HFF-Myc (cell line): Measurements from ENCODE around the gene SLC24A4.

Source experiments
- DNase-seq: peaks from one replicate; pipeline ENCODE4 v3.0.0-alpha.2; 2011; ENCODE audit warnings: low read depth; ENCODE audit errors: extremely low read depth
- H3K4me3 ChIP-seq: replicated peaks from 2 replicates; pipeline ENCODE4 v1.5.1; 2011; ENCODE audit warnings: low read depth, mild to moderate bottlenecking, control low read depth, low read length
- TF ChIP-seq, protein P1 (sequence below): IDR thresholded peaks from 2 replicates; pipeline ENCODE4 v1.5.1; 2012; ENCODE audit warnings: mild to moderate bottlenecking, low read depth, low read length, control low read depth; ENCODE audit errors: missing control alignments

SLC24A4 gene

DNA sequence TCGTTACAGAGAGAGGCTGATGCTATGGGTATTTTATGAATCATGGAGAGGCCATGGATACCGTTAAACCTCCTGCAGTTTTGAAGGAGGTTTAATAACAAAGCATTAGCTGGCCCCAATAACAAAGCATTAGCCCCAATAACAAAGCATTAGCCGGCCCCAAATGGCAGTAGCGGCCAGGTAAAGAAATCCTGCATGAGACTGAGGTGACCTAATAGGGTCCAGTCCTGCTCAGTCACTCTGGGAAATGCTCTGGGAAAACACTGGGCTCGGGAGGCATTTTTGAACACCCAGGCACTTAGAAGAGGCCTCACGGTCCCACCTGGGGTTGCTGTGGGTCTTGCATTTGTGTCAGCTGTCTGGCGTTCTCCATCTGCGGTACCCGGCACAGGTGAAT lies 189.8 kb downstream of the SLC24A4 start:
- peak overlapping the region; percentile 66 for H3K4me3 ChIP-seq
- TF ChIP-seq, protein P1, sequence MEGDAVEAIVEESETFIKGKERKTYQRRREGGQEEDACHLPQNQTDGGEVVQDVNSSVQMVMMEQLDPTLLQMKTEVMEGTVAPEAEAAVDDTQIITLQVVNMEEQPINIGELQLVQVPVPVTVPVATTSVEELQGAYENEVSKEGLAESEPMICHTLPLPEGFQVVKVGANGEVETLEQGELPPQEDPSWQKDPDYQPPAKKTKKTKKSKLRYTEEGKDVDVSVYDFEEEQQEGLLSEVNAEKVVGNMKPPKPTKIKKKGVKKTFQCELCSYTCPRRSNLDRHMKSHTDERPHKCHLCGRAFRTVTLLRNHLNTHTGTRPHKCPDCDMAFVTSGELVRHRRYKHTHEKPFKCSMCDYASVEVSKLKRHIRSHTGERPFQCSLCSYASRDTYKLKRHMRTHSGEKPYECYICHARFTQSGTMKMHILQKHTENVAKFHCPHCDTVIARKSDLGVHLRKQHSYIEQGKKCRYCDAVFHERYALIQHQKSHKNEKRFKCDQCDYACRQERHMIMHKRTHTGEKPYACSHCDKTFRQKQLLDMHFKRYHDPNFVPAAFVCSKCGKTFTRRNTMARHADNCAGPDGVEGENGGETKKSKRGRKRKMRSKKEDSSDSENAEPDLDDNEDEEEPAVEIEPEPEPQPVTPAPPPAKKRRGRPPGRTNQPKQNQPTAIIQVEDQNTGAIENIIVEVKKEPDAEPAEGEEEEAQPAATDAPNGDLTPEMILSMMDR = no peak
- DNase-seq = no peak

DNA sequence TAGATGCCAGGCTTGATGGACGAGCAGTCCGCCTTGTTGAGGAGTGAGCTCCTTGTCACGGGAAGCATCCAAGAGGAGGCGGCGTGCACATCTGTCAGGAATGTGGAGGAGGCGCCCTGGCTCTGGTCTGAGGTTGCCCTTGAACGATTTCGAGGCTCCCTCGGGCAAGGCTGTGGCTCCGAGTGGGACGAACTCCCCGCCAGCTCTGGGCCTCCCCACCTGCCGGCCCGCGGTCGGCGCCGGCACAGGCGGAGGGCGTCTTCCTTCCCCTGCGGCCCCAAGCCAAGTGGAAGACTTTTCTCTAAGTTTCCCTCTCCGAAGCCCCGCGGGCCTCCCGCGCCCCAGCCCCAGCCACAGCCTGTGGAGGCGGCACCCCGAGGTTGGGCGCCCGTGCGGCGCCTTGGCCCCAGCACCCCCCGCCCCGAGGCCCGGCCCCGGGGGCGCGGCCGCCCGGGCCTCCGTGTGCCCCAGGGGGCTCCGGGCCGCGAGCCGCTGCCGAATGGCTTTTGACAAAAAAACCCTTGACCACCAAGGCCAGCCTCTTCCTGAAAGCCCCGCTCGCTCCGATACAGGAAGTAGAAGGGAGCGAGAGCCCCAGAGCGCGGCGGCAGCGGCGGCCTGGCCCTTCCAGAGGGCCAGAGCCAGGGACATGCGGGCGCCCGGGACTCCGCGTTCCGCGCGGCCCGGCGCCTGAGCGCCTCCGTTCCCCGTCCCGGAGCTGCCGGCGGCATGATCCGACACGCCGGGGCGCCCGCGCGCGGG lies 190.4 kb downstream of the SLC24A4 start, which contains the start of gene RIN3:
Gene RIN3, plus strand, starts transcription at position 578 of the 762 bp plus-strand sequence. Its CDS starts 152 bp downstream, at position 730.
- peak within 1 kb of the TSS; percentile 66 for H3K4me3 ChIP-seq
- DNase-seq = no peak
- TF ChIP-seq, protein P1 = no peak

GRCh38 chr14:92513966-92514843 lies 191.2 kb downstream of the SLC24A4 start:
- TF ChIP-seq, protein P1 = no peak
- H3K4me3 ChIP-seq = peak overlapping the region; percentile 66

GRCh38 chr14:92514844-92515514 lies 192.0 kb downstream of the SLC24A4 start:
- TF ChIP-seq, protein P1 = no peak

More at GRCh38 chr14:92513966-92514843, 191.2 kb downstream of the SLC24A4 start:
- DNase-seq = no peak

DNA sequence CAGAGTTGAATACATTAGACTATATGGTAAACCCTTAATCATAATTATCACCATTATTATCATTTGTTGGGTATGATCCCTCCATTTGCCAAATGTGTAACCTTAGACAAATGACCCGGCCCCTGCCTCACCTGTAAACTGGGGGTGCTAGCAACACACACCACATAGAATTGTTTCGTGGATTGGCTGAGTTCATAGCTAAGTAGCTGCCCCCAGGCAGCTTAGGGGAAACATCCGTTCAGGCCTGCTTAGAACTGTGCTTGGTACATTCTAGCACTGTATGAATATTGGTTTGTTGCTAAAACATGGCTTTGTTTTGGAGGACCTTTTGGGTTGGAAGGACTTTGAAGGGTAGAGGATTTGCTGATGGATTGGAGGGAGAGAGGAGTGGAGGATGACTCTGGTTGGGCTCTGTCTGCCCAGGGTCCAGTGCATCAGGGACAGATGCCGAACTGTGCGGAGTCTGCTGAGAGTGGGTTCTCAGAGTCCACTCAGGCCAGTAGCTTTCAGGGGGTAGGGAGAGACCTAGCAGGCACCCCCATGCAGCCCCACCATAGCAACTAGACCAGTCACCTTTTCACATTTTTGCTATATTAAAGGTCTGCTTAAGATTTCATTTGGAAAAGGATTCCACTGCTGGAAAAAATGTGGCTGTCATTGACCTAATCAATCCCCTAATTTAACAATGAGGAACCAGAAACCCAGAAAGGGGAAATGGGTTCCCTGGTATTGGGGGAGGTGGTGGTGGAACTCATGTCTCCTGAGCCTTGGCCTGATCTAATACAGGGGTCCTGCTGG lies 192.8 kb downstream of the SLC24A4 start:
- TF ChIP-seq, protein P1 = no peak
- no peak for DNase-seq
- H3K4me3 ChIP-seq = no peak overlapping the region

More at GRCh38 chr14:92514844-92515514, 192.0 kb downstream of the SLC24A4 start:
- H3K4me3 ChIP-seq = peak overlapping the region; percentile 66
- DNase-seq = no peak
